HepG2 (cell line): ENCODE results near the gene MRPL38. TPM values are rescaled to one million over a fixed set of nuclear protein-coding genes. Genes with fewer than 3 reads are reported as not detected.

ENCODE experiments used
- ATM ChIP-seq: fragments of 450-650 bp; IDR thresholded peaks from 2 replicates; pipeline ENCODE4 v1.7.1; 2017; ENCODE audit warnings: mild to moderate bottlenecking, borderline replicate concordance
- CBX1 ChIP-seq: IDR thresholded peaks from one replicate; pipeline ENCODE4 v1.6.1; 2016; ENCODE audit warnings: antibody characterized with exemption, low read depth
- GATA4 ChIP-seq: sonication (generic); IDR thresholded peaks from 2 replicates; pipeline ENCODE4 v1.6.1; 2016; ENCODE audit warnings: antibody characterized with exemption, low read depth, borderline replicate concordance
- MAF1 ChIP-seq: sonication (generic); formaldehyde crosslinking; IDR thresholded peaks from 2 replicates; pipeline ENCODE4 v1.5.0; 2020; ENCODE audit warnings: missing genetic modification reagents, borderline replicate concordance
- NKX3-1 ChIP-seq: sonication (generic); formaldehyde crosslinking; IDR thresholded peaks from 2 replicates; pipeline ENCODE4 v1.5.0; 2020; ENCODE audit warnings: missing genetic modification reagents
- PLRG1 ChIP-seq: fragments of 450-650 bp; conservative IDR thresholded peaks from 2 replicates; pipeline ENCODE4 v1.6.1; 2016
- PRMT3 ChIP-seq: sonication (generic); formaldehyde crosslinking; IDR thresholded peaks from 2 replicates; pipeline ENCODE4 v1.8.1; 2022; ENCODE audit warnings: low read depth, mild to moderate bottlenecking, moderate library complexity, missing genetic modification reagents, borderline replicate concordance
- RBM39 ChIP-seq: fragments of 200-400 bp; formaldehyde crosslinking; IDR thresholded peaks from one replicate; pipeline ENCODE4 v1.6.1; 2018; ENCODE audit warnings: antibody characterized with exemption, mild to moderate bottlenecking, low read depth, low read length; ENCODE audit not compliant: poor library complexity, severe bottlenecking
- SNAPC2 ChIP-seq: sonication (generic); formaldehyde crosslinking; IDR thresholded peaks from 2 replicates; pipeline ENCODE4 v1.8.1; 2022; ENCODE audit warnings: mild to moderate bottlenecking, missing genetic modification reagents
- TMF1 ChIP-seq: sonication (generic); formaldehyde crosslinking; IDR thresholded peaks from 2 replicates; pipeline ENCODE4 v1.8.1; 2022; ENCODE audit warnings: low read depth, missing genetic modification reagents
- ZNF335 ChIP-seq: sonication (generic); formaldehyde crosslinking; IDR thresholded peaks from 2 replicates; pipeline ENCODE4 v1.4.0; 2020; ENCODE audit warnings: missing genetic modification reagents
- ZNF337 ChIP-seq: sonication (generic); formaldehyde crosslinking; IDR thresholded peaks from 2 replicates; pipeline ENCODE4 v1.5.1; 2020; ENCODE audit warnings: missing genetic modification reagents, low read depth, mild to moderate bottlenecking, borderline replicate concordance
- ZNF432 ChIP-seq: sonication (generic); formaldehyde crosslinking; IDR thresholded peaks from 2 replicates; pipeline ENCODE4 v1.5.0; 2020; ENCODE audit warnings: missing genetic modification reagents, mild to moderate bottlenecking, borderline replicate concordance
- ZNF674 ChIP-seq: sonication (generic); formaldehyde crosslinking; IDR thresholded peaks from 2 replicates; pipeline ENCODE4 v1.5.0; 2020; ENCODE audit warnings: low read depth, mild to moderate bottlenecking, missing genetic modification reagents
- ZNF790 ChIP-seq: sonication (generic); formaldehyde crosslinking; IDR thresholded peaks from 2 replicates; pipeline ENCODE4 v1.8.0; 2022; ENCODE audit warnings: missing genetic modification reagents, mild to moderate bottlenecking, borderline replicate concordance
- ZZZ3 ChIP-seq: sonication (generic); formaldehyde crosslinking; IDR thresholded peaks from 2 replicates; pipeline ENCODE4 v1.4.0; 2020; ENCODE audit warnings: missing genetic modification reagents, mild to moderate bottlenecking, borderline replicate concordance
- polyA plus RNA-seq, 8 experiments: library from polyadenylated mRNA; depleted of rRNA in 3 of 8; stranded (reverse) in 7 of 8; unstranded in 1 of 8; fragments of >200 nt; fragmentation: Illumina TruSeq in 4 of 8; extraction: Trizol in 4 of 8; gene quantifications; 2 replicates each; pipeline versions ENCODE4 v1.2.1 to v1.2.3, GENCODE V29; 2011 to 2016; ENCODE audit warnings: low read depth in 4 of 8, missing spikeins in 1 of 8, mixed read lengths in 1 of 8; ENCODE audit not compliant: insufficient read depth in 1 of 8
- total RNA-seq, 5 experiments: library from RNA; depleted of rRNA; stranded (reverse); fragments of >200 nt; fragmentation: Illumina TruSeq; extraction: Trizol; gene quantifications; 2 replicates each; pipeline ENCODE4 v1.2.3, GENCODE V29; 2016; ENCODE audit warnings: low read depth in 1 of 5
- TF ChIP-seq, protein P1 (sequence below): sonication (generic); formaldehyde crosslinking; IDR thresholded peaks from 2 replicates; pipeline ENCODE4 v1.4.0; 2020; ENCODE audit warnings: missing genetic modification reagents
- TF ChIP-seq, protein P2 (sequence below), 2 experiments: sonication (generic) in 1 of 2; formaldehyde crosslinking in 1 of 2; IDR thresholded peaks; 2 replicates each; pipeline versions ENCODE4 v1.6.1 to v1.9.0; 2014 to 2022; ENCODE audit warnings: antibody characterized with exemption in 1 of 2, borderline replicate concordance in 1 of 2, inconsistent platforms in 1 of 2, low read depth in 1 of 2, missing genetic modification reagents in 1 of 2
- TF ChIP-seq, protein P3 (sequence below): sonication (generic); formaldehyde crosslinking; IDR thresholded peaks from 2 replicates; pipeline ENCODE4 v1.4.0; 2020; ENCODE audit warnings: missing genetic modification reagents
- TF ChIP-seq, protein P4 (sequence below): sonication (generic); formaldehyde crosslinking; IDR thresholded peaks from 2 replicates; pipeline ENCODE4 v1.4.0; 2020; ENCODE audit warnings: missing genetic modification reagents
- TF ChIP-seq, protein P5 (sequence below): IDR thresholded peaks from 2 replicates; pipeline ENCODE4 v1.6.1; 2016; ENCODE audit warnings: missing genetic modification reagents, missing compliant biosample characterization

Gene MRPL38
- total and polyA plus RNA-seq, 2 of the 13 experiments (the other 11 are each of a cell fraction or from before 2014, with no cell fraction given), result 83.7 to 125 TPM

DNA sequence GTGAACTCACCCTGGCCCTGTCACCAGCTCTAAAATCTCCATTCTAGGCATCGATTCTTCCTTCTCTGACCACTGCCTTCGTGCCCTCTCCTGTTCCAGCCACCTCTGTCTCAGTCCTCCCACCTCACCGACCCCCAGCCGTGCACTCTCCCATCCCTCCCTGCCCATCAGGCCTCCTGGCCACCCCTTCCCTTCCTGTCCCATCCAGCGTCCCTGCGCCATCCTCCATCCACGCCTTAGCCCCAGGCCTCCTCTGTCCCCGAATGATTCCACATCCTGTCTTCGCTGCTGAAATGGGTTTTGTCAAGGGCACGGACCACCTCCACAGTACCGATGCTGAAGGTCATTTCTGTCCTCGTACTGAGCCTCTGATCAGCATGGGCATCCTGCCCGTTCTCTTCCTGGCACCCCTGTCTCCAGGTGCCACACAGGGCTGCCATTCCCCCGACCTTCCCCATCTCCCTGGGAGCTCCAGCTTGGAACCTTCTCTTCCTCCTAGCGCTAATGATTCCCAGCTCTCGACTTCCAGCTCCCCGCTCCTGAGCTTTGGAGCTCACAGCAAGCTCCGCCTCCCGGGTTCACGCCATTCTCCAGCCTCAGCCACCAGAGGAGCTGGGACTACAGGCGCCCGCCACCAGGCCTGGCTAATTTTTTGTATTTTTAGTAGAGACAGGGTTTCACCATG is 10.5 kb downstream of the MRPL38 start (continued):
- TF ChIP-seq, protein P1, sequence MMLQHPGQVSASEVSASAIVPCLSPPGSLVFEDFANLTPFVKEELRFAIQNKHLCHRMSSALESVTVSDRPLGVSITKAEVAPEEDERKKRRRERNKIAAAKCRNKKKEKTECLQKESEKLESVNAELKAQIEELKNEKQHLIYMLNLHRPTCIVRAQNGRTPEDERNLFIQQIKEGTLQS, result no peak
- TF ChIP-seq ZNF674 (no peak), ZNF337 (CRISPR knock-in tag) (no peak), PLRG1 (no peak), GATA4 (no peak), ATM (no peak), MAF1 (no peak), ZZZ3 (CRISPR knock-in tag) (no peak), CBX1 (no peak), SNAPC2 (CRISPR knock-in tag) (no peak), ZNF432 (no peak), ZNF790 (CRISPR knock-in tag) (no peak), RBM39 (no peak), PRMT3 (no peak), ZNF335 (CRISPR knock-in tag) (no peak), NKX3-1 (CRISPR knock-in tag) (no peak), TMF1 (CRISPR knock-in tag) (no peak)
- TF ChIP-seq, protein P2, sequence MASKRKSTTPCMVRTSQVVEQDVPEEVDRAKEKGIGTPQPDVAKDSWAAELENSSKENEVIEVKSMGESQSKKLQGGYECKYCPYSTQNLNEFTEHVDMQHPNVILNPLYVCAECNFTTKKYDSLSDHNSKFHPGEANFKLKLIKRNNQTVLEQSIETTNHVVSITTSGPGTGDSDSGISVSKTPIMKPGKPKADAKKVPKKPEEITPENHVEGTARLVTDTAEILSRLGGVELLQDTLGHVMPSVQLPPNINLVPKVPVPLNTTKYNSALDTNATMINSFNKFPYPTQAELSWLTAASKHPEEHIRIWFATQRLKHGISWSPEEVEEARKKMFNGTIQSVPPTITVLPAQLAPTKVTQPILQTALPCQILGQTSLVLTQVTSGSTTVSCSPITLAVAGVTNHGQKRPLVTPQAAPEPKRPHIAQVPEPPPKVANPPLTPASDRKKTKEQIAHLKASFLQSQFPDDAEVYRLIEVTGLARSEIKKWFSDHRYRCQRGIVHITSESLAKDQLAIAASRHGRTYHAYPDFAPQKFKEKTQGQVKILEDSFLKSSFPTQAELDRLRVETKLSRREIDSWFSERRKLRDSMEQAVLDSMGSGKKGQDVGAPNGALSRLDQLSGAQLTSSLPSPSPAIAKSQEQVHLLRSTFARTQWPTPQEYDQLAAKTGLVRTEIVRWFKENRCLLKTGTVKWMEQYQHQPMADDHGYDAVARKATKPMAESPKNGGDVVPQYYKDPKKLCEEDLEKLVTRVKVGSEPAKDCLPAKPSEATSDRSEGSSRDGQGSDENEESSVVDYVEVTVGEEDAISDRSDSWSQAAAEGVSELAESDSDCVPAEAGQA (IDR thresholded peaks at IDR 0.05; ENCODE audit: low read depth), result no peak
- TF ChIP-seq, protein P2 (CRISPR knock-in tag; IDR thresholded peaks at IDR 0.05; ENCODE audit: borderline replicate concordance), result no peak
- TF ChIP-seq, protein P3, sequence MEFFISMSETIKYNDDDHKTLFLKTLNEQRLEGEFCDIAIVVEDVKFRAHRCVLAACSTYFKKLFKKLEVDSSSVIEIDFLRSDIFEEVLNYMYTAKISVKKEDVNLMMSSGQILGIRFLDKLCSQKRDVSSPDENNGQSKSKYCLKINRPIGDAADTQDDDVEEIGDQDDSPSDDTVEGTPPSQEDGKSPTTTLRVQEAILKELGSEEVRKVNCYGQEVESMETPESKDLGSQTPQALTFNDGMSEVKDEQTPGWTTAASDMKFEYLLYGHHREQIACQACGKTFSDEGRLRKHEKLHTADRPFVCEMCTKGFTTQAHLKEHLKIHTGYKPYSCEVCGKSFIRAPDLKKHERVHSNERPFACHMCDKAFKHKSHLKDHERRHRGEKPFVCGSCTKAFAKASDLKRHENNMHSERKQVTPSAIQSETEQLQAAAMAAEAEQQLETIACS, result no peak
- TF ChIP-seq, protein P4, sequence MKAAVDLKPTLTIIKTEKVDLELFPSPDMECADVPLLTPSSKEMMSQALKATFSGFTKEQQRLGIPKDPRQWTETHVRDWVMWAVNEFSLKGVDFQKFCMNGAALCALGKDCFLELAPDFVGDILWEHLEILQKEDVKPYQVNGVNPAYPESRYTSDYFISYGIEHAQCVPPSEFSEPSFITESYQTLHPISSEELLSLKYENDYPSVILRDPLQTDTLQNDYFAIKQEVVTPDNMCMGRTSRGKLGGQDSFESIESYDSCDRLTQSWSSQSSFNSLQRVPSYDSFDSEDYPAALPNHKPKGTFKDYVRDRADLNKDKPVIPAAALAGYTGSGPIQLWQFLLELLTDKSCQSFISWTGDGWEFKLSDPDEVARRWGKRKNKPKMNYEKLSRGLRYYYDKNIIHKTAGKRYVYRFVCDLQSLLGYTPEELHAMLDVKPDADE (CRISPR knock-in tag), result no peak
- TF ChIP-seq, protein P5, sequence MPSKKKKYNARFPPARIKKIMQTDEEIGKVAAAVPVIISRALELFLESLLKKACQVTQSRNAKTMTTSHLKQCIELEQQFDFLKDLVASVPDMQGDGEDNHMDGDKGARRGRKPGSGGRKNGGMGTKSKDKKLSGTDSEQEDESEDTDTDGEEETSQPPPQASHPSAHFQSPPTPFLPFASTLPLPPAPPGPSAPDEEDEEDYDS (CRISPR knock-in tag), result peak; percentile 29; the same call in 1 of the 2 replicates
